PC-9 (cell line): ENCODE results near the gene CBX8.

Source experiments
- EZH2 ChIP-seq: fragments of 200-600 bp; sonication (generic); IDR thresholded peaks from 2 replicates; pipeline ENCODE4 v1.8.0; 2017; ENCODE audit warnings: antibody characterized with exemption, low read depth
- TF ChIP-seq, protein P1 (sequence below): fragments of 200-600 bp; sonication (generic); conservative IDR thresholded peaks from 2 replicates; pipeline ENCODE4 v1.6.1; 2017; ENCODE audit warnings: mixed run types, antibody characterized with exemption, mild to moderate bottlenecking, moderate library complexity

DNA sequence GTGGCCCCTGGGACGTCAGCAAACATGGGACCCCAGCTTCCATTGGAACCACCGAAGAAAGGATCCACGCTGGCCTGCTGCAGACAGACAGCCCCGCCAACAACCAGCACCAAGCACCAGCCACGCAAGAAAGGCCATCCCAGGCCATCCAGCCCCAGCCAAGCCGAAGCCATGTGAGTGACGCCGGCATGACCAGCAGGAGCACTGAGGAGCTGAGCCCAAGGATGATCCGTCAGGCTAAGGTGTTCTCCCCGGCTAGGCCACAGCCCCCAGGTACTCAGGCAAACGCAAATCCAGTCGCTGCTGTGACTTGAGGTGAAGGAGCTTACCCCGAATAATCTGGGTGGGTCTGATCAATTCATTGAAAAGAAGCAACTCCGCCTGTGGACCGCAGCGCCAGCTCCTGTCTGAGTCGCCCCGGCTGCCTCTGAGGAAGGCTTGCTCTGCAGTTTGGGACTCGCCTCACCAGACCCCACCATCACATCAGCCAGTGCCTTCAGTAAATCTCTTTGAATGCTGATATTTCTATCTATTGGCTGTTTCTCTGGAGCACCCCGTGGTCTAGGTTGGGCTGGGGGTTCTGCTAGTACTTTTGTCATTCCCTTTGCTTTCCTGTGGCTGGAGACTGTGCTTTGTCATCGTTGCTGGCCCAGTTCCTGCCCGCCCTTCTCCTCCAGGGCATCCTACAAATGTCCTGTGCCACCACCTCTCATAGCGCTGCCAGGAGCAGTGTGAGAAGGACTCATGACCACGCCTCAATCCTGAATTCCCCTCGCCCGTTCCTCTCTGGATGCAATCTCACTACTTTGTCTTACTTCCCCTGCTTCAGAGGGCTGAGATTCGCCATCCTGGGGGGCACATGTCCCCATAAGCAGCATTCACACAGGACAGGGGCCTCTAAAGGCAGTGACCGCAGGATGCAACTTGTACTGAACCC lies 27.0 kb downstream of the CBX8 start:
- TF ChIP-seq, protein P1, sequence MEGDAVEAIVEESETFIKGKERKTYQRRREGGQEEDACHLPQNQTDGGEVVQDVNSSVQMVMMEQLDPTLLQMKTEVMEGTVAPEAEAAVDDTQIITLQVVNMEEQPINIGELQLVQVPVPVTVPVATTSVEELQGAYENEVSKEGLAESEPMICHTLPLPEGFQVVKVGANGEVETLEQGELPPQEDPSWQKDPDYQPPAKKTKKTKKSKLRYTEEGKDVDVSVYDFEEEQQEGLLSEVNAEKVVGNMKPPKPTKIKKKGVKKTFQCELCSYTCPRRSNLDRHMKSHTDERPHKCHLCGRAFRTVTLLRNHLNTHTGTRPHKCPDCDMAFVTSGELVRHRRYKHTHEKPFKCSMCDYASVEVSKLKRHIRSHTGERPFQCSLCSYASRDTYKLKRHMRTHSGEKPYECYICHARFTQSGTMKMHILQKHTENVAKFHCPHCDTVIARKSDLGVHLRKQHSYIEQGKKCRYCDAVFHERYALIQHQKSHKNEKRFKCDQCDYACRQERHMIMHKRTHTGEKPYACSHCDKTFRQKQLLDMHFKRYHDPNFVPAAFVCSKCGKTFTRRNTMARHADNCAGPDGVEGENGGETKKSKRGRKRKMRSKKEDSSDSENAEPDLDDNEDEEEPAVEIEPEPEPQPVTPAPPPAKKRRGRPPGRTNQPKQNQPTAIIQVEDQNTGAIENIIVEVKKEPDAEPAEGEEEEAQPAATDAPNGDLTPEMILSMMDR: no peak; the same call in 1 of the 2 replicates
- no peak for TF ChIP-seq EZH2
